ENCODE measurements around the gene POU2F1. TPM values are rescaled to one million over a fixed set of nuclear protein-coding genes. Genes with fewer than 3 reads are reported as not detected.

Gene POU2F1
- total and polyA plus RNA-seq, 2 donors (not counting 3 experiments of a cell fraction or from before 2014, with no cell fraction given) = 6.0 to 12.9 TPM

- CTCF ChIA-PET = interaction anchor here (1.1 kb wide), 1 partner anchor 11 kb away, joined by 5 read pairs; no protein-coding TSS in a partner anchor
- no peak for FAIRE-seq
- Histone ChIP-seq H3K4me1 (ENCODE audit: control insufficient read depth, extremely low read depth, insufficient read depth, low read length) (no peaks in the 10 kb centered on the region), H4K20me1 (replicated peaks; ENCODE audit: control insufficient read depth, extremely low read depth, insufficient read depth, low read length) (peaks cover 2% of the 10 kb centered on the region), H2AFZ (ENCODE audit: low read depth, low read length) (no peak overlapping the region), H3K27ac (ENCODE audit: insufficient read depth, low read depth, low read length) (no peak overlapping the region), H3K4me3 (replicated peaks in 1 of 3; ENCODE audit: insufficient read depth in 1 of 3, low read depth in 1 of 3, low read length in 3 of 3) (no peak overlapping the region), H3K9me1 (replicated peaks; ENCODE audit: control insufficient read depth, extremely low read depth, insufficient read depth, low read length) (no peaks in the 10 kb centered on the region), H3K9ac (replicated peaks; ENCODE audit: extremely low read depth, insufficient read depth, low read length) (no peak overlapping the region), H3K9me3 (replicated peaks; ENCODE audit: control insufficient read depth, insufficient read depth, low read length) (no peaks in the 10 kb centered on the region), H3K79me2 (ENCODE audit: control insufficient read depth, insufficient read depth, low read length) (peaks cover 18% of the 10 kb centered on the region), H3K27me3 (ENCODE audit: control insufficient read depth in 2 of 2, insufficient read depth in 2 of 2, low read length in 2 of 2) (no peaks in the 10 kb centered on the region), H3K4me2 (ENCODE audit: insufficient read depth, low read length) (no peak overlapping the region), H3K36me3 (ENCODE audit: control insufficient read depth in 2 of 2, extremely low read depth in 1 of 2, insufficient read depth in 2 of 2, low read length in 2 of 2) (no peaks in the 10 kb centered on the region)
- POLR2A ChIA-PET = no interaction called here
- no peak for TF ChIP-seq JUN (IDR thresholded peaks at IDR 0.05; ENCODE audit: borderline replicate concordance, insufficient read depth, insufficient read length, low read depth)
- TF ChIP-seq FOS (IDR thresholded peaks at IDR 0.05; ENCODE audit: borderline replicate concordance, insufficient read depth, low read length) = no peak
- no peak for TF ChIP-seq POLR2A (IDR thresholded peaks at IDR 0.05; ENCODE audit: low read depth, low read length)
- TF ChIP-seq MAX (IDR thresholded peaks at IDR 0.05; ENCODE audit: insufficient read depth, insufficient read length) = no peak
- no peak for TF ChIP-seq GATA2 (IDR thresholded peaks at IDR 0.05; ENCODE audit: insufficient read depth, insufficient read length, low read depth, low read length)
- TF ChIP-seq, protein P1, sequence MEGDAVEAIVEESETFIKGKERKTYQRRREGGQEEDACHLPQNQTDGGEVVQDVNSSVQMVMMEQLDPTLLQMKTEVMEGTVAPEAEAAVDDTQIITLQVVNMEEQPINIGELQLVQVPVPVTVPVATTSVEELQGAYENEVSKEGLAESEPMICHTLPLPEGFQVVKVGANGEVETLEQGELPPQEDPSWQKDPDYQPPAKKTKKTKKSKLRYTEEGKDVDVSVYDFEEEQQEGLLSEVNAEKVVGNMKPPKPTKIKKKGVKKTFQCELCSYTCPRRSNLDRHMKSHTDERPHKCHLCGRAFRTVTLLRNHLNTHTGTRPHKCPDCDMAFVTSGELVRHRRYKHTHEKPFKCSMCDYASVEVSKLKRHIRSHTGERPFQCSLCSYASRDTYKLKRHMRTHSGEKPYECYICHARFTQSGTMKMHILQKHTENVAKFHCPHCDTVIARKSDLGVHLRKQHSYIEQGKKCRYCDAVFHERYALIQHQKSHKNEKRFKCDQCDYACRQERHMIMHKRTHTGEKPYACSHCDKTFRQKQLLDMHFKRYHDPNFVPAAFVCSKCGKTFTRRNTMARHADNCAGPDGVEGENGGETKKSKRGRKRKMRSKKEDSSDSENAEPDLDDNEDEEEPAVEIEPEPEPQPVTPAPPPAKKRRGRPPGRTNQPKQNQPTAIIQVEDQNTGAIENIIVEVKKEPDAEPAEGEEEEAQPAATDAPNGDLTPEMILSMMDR (IDR thresholded peaks at IDR 0.05; ENCODE audit: extremely low read depth in 1 of 2, insufficient read depth in 1 of 2, low read depth in 1 of 2, low read length in 2 of 2) = no peak
- no peak for TF ChIP-seq EZH2 (IDR thresholded peaks at IDR 0.05; ENCODE audit: borderline replicate concordance, low read depth, low read length, severe bottlenecking)
- dilution Hi-C loops (cut with MboI; ENCODE audit: extremely low pct_ligation_motif_present, low sequenced_read_pairs) (no loop called here), intact Hi-C loops (cut with micrococcal nuclease) (no loop called here)
- no TSS peak for BruUV-seq (replicated peaks)
- no peak for DNase-seq (ENCODE audit: low read depth, low spot score)
Observed at GRCh38 chr1:167278497-167278896, 57.8 kb downstream of the POU2F1 start.
